ENCODE measurements around the gene PSMD8.

The PSMD8 gene

DNA sequence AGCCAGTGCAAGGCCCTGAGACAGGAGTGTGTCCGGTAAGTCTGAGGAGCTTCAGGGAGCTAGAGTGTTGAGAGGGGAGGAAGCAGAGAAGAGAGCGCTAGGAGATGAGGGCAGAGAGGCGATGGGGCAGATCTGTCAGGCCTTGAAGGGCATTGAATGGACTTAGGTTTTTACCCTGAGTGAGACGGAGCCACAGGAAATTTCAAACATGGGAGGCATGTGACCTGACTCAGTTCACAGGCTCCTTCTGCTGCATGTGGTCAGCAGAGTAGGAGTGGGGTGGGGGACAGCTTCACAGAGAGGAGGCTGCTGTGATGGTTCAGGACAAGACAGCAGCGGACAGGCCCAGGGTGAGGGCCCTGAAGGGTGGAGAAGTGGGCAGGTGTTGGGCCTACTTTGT is 26.0 kb downstream of the PSMD8 start:
- no peak for DNase-seq (ENCODE audit: low read depth)
- no peak overlapping the region for H3K4me3 ChIP-seq (ENCODE audit: low read depth, low read length)
- TF ChIP-seq, protein P1, sequence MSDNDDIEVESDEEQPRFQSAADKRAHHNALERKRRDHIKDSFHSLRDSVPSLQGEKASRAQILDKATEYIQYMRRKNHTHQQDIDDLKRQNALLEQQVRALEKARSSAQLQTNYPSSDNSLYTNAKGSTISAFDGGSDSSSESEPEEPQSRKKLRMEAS (IDR thresholded peaks at IDR 0.05; ENCODE audit: low read depth, low read length): no peak
- no peak for TF ChIP-seq POLR2A (IDR thresholded peaks at IDR 0.05; ENCODE audit: extremely low read depth, insufficient read length)

DNA sequence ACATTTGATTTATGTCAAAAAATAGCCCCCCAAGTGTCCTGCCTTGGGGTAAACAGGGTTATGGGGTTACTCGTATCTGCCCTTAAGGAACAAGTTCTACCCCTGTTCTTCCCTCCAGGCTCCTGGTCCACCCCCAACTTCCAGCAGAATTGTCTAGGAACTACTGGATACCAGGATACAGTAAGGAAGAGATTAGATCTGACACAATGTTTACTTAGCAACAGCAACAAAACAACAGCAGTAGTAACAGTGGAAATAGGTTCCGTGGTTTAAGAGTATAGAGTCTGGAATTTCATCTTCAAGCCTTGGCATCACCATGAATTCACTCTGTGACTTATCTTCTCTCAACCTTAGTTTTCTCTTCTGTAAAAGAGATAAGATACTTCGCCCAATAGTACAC is 26.8 kb downstream of the PSMD8 start:
- TF ChIP-seq POLR2A (IDR thresholded peaks at IDR 0.05; ENCODE audit: extremely low read depth, insufficient read length) (no peak), MYC (IDR thresholded peaks at IDR 0.05; ENCODE audit: low read depth, low read length) (no peak)
- TF ChIP-seq, protein P1 (IDR thresholded peaks at IDR 0.05; ENCODE audit: low read depth, low read length): no peak
- TF ChIP-seq, protein P2, sequence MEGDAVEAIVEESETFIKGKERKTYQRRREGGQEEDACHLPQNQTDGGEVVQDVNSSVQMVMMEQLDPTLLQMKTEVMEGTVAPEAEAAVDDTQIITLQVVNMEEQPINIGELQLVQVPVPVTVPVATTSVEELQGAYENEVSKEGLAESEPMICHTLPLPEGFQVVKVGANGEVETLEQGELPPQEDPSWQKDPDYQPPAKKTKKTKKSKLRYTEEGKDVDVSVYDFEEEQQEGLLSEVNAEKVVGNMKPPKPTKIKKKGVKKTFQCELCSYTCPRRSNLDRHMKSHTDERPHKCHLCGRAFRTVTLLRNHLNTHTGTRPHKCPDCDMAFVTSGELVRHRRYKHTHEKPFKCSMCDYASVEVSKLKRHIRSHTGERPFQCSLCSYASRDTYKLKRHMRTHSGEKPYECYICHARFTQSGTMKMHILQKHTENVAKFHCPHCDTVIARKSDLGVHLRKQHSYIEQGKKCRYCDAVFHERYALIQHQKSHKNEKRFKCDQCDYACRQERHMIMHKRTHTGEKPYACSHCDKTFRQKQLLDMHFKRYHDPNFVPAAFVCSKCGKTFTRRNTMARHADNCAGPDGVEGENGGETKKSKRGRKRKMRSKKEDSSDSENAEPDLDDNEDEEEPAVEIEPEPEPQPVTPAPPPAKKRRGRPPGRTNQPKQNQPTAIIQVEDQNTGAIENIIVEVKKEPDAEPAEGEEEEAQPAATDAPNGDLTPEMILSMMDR (IDR thresholded peaks at IDR 0.05; ENCODE audit: low read depth, low read length): no peak
- H3K4me3 ChIP-seq (ENCODE audit: low read depth, low read length): no peak overlapping the region
- DNase-seq (ENCODE audit: low read depth): no peak

DNA sequence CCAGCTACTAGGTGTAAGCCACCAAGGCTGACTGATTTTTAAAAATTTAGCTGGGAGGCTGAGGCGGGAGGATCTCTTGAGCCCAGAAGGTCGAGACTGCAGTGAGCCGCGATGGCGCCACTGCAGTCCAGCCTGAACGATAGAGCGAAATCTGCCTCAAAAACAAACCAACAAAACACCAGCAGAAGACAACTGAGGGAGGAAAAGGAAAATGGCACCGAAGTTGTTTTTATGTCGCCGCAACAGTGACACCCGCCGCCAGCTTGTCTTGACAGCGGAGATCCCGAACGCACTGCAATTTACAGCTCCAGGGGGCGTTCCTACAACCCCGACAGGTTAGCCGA is 28.2 kb downstream of the PSMD8 start:
- no peak overlapping the region for H3K4me3 ChIP-seq (ENCODE audit: low read depth, low read length)
- TF ChIP-seq, protein P1 (IDR thresholded peaks at IDR 0.05; ENCODE audit: low read depth, low read length): no peak
- TF ChIP-seq MYC (IDR thresholded peaks at IDR 0.05; ENCODE audit: low read depth, low read length): 0 out of 2 replicates have a peak, but pooled peaks have one; percentile 10
- DNase-seq (ENCODE audit: low read depth): no peak

DNA sequence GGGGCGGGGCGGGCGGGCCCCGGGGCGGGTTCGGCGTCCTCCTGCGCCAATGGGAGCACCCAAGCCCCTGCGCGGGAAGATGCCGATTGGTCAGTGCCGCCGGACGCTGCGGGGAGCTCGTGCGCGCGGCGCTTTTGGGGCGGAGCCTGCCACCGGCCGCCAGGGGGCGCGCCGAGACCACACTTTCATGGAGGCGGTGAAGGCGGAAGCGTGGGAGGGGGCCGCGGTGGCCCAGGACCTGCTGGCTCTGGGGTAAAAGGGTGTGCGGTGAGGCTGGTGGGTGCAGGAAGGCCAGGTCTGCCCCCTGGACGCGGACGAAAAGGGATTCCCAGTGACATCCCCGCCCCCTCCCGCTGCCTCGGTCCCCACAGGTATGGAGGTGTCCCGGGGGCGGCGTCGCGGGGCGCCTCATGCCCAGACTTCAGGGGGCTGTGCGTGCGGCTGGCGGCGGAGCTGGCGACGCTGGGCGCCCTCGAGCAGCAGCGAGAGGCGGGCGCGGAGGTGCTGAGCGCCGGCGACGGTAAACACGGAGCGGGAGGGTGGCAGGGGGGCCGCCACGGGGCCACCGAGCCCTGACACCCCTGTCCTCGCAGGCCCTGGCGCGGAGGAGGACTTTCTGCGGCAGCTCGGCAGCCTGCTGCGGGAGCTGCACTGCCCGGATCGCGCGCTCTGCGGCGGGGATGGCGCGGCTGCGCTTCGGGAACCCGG is 28.8 kb downstream of the PSMD8 start, which contains the start of gene FAM98C:
TSS of gene FAM98C (plus strand) at position 127 of the 708 bp plus-strand sequence. CDS start at position 188, 61 bp downstream.
- peak within 1 kb of the TSS; percentile 36 for H3K4me3 ChIP-seq (ENCODE audit: low read depth, low read length)
- peak; percentile 95 for DNase-seq (ENCODE audit: low read depth)
- TF ChIP-seq MYC (IDR thresholded peaks at IDR 0.05; ENCODE audit: low read depth, low read length) (no peak; the same call in none of the 2 replicates), POLR2A (IDR thresholded peaks at IDR 0.05; ENCODE audit: extremely low read depth, insufficient read length) (no peak)
- TF ChIP-seq, protein P1 (IDR thresholded peaks at IDR 0.05; ENCODE audit: low read depth, low read length): peak; percentile 17; the same call in 1 of the 2 replicates
- TF ChIP-seq, protein P2 (IDR thresholded peaks at IDR 0.05; ENCODE audit: low read depth, low read length): peak; percentile 41

DNA sequence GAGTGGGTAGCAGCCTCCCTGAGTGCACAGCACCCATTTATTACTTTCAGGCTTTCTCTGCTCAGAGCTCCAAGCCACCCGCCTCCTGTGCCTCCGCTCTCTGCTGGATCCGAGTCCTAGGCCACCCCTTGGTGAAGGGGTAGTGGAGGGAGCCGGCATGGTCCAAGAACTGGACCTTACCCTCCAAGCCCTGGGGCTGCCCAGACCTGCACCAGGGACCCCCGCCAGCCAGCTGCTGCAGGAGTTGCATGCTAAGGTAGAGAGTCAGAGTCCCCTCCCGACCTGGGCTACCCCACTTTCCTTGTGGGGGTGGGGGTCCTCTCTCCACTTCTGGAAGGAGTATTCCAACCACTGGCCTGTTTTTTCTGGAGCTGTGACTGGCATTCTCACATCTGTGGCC is 30.5 kb downstream of the PSMD8 start:
- DNase-seq (ENCODE audit: low read depth): no peak
- no peak overlapping the region for H3K4me3 ChIP-seq (ENCODE audit: low read depth, low read length)
- TF ChIP-seq MYC (IDR thresholded peaks at IDR 0.05; ENCODE audit: low read depth, low read length) (no peak), POLR2A (IDR thresholded peaks at IDR 0.05; ENCODE audit: extremely low read depth, insufficient read length) (no peak)
- TF ChIP-seq, protein P2 (IDR thresholded peaks at IDR 0.05; ENCODE audit: low read depth, low read length): no peak
- TF ChIP-seq, protein P1 (IDR thresholded peaks at IDR 0.05; ENCODE audit: low read depth, low read length): no peak

DNA sequence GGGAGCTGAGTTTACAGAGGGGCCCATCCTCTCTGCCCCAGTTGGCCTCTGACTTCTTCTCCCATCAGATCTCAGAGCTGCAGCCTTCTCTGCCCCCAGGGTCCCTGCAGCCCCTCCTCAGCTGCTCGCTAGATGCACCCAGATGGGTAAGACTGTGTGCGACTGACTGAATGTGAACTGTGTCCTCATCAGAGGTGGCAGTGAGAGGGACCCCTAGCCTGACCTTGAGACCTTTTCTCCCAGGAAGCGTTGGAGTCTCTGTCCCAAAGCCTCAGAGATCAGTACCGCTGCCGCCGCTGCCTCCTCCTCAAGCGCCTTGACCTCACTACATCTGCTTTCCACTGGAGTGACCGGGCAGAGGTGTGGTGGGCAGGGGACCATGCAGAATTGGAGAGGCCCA is 30.9 kb downstream of the PSMD8 start:
- TF ChIP-seq POLR2A (IDR thresholded peaks at IDR 0.05; ENCODE audit: extremely low read depth, insufficient read length) (no peak), MYC (IDR thresholded peaks at IDR 0.05; ENCODE audit: low read depth, low read length) (no peak)
- TF ChIP-seq, protein P1 (IDR thresholded peaks at IDR 0.05; ENCODE audit: low read depth, low read length): no peak
- TF ChIP-seq, protein P2 (IDR thresholded peaks at IDR 0.05; ENCODE audit: low read depth, low read length): no peak
- DNase-seq (ENCODE audit: low read depth): no peak
- no peak overlapping the region for H3K4me3 ChIP-seq (ENCODE audit: low read depth, low read length)

Measured in NB4 (cell line).